Spleen (tissue), 11 donors: ENCODE measurements around the gene PTPN2. TPM values are rescaled to one million over a fixed set of nuclear protein-coding genes. Genes with fewer than 3 reads are reported as not detected.

Source experiments
- DNase-seq: peaks from one replicate; pipeline ENCODE4 v3.0.0-alpha.2; 2020
- H3K27ac ChIP-seq, 8 donors: fragments of 200-600 bp; sonication (generic) in 7 of 8; 1 replicate in 4 of 8; 2 replicates in 4 of 8; pipeline versions ENCODE4 v1.5.0 to v1.8.0; 2016 to 2021; ENCODE audit warnings: inconsistent platforms in 4 of 8, mild to moderate bottlenecking in 4 of 8, moderate library complexity in 1 of 8
- H3K27me3 ChIP-seq, 7 donors: fragments of 200-600 bp; sonication (generic) in 6 of 7; replicated peaks in 1 of 7; 1 replicate in 4 of 7; 2 replicates in 3 of 7; pipeline versions ENCODE4 v1.5.0 to v1.8.0; 2016 to 2021; ENCODE audit warnings: inconsistent platforms in 3 of 7, mild to moderate bottlenecking in 1 of 7
- H3K36me3 ChIP-seq, 6 donors: fragments of 200-600 bp; sonication (generic) in 5 of 6; 1 replicate in 4 of 6; 2 replicates in 2 of 6; pipeline versions ENCODE4 v1.5.0 to v1.8.0; 2016 to 2021; ENCODE audit warnings: inconsistent platforms in 2 of 6
- H3K4me1 ChIP-seq, 6 donors: fragments of 200-600 bp; sonication (generic) in 5 of 6; 1 replicate in 3 of 6; 2 replicates in 3 of 6; pipeline versions ENCODE4 v1.5.0 to v1.8.0; 2016 to 2021; ENCODE audit warnings: inconsistent platforms in 3 of 6
- H3K4me3 ChIP-seq, 8 donors: fragments of 200-600 bp; sonication (generic) in 7 of 8; 1 replicate in 4 of 8; 2 replicates in 4 of 8; pipeline versions ENCODE4 v1.5.0 to v1.8.0; 2016 to 2021; ENCODE audit warnings: inconsistent platforms in 4 of 8, mild to moderate bottlenecking in 4 of 8, moderate library complexity in 2 of 8
- H3K9me3 ChIP-seq, 8 donors: fragments of 200-600 bp; sonication (generic) in 7 of 8; 1 replicate in 4 of 8; 2 replicates in 4 of 8; pipeline versions ENCODE4 v1.5.0 to v1.8.0; 2016 to 2021; ENCODE audit warnings: inconsistent platforms in 4 of 8
- POLR2A ChIP-seq, 3 donors: fragments of 450-650 bp; IDR thresholded peaks; one replicate each; pipeline ENCODE4 v1.5.1; 2017; ENCODE audit warnings: antibody characterized with exemption in 3 of 3, mild to moderate bottlenecking in 1 of 3
- POLR2AphosphoS5 ChIP-seq, 3 donors: sonication (generic); formaldehyde crosslinking; IDR thresholded peaks; one replicate each; pipeline ENCODE4 v1.5.1; 2017; ENCODE audit warnings: antibody characterized with exemption in 3 of 3
- WGBS, 5 donors: extraction: QIAGEN DNeasy Blood & Tissue Kit in 3 of 5; methylation state at CpG; one replicate each; pipeline versions ENCODE4 v1.1.5 to v1.1.7; 2013 to 2018; 5-methylcytosine and 5-hydroxymethylcytosine counted together
- intact Hi-C: fragments of 100-400 bp; cut with DNase I; formaldehyde crosslinking; loops from one replicate; pipeline ENCODE4 v1.15.0; 2023; ENCODE audit warnings: low total_unique reads
- polyA plus RNA-seq, 3 donors: library from polyadenylated mRNA; stranded (reverse); fragments of 200-250 nt; gene quantifications; one replicate each; pipeline ENCODE4 v1.2.1, GENCODE V29; 2013
- total RNA-seq, 7 donors: library from RNA; depleted of rRNA in 3 of 7; stranded (reverse); fragments of >200 nt in 3 of 7; fragmentation: NEBNext Ultra II Directional in 4 of 7; extraction: Animal tissue kit (Norgen Biotek cat#: 25700) in 4 of 7; gene quantifications; one replicate each; pipeline versions ENCODE4 v1.1.0 to v1.2.1, GENCODE V29; 2016 to 2021
- TF ChIP-seq, protein P1 (sequence below), 11 experiments: fragments of 200-600 bp in 7 of 11; fragments of 450-650 bp in 4 of 11; sonication (generic) in 4 of 11; IDR thresholded peaks in 8 of 11; conservative IDR thresholded peaks in 3 of 11; 1 replicate in 7 of 11; 2 replicates in 4 of 11; pipeline versions ENCODE4 v1.4.0 to v1.8.0; 2016 to 2021; ENCODE audit warnings: antibody characterized with exemption in 11 of 11, inconsistent platforms in 4 of 11, mild to moderate bottlenecking in 1 of 11
- donor health status: healthy with polysubstance abuse.
- donor health status: DM: no; HTN: no; CAD: no; lungs with moderate emphysema.
- donor health status: DM: no; HTN: no; CAD: no.
- donor health status: Bipolar disorder and iron deficiency.
- donor health status: healthy.
- donor health status: DM: no; HTN: no; CAD: no.
- donor health status: DM: yes; HTN: yes; CAD: no.

Gene PTPN2
- total and polyA plus RNA-seq, 10 donors = 47.9 to 92.1 (median 63.3) TPM

DNA sequence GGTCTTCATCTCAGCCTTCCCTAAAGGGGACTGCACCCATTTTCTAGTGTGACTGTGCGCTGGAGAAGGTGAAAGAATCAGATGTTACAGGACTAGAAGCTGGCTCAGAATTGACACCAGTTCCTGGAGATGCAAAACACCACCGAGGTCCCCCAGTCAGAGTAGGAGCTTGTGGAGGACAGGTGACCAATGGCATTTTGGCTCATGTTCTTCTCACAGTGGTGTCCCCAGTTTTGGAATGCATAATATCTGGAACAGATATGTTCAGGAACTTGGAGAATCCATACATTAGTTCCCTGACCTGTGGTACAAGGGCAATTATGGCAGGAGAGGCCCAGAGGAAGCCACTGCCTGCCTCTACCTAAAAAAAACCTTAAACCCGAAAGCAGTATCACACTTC lies 114.9 kb downstream of the PTPN2 start:
- no peaks in the 10 kb centered on the region for H3K36me3 ChIP-seq
- no peak overlapping the region for H3K27ac ChIP-seq
- no peak overlapping the region for H3K4me3 ChIP-seq
- no peaks in the 10 kb centered on the region for H3K9me3 ChIP-seq
- intact Hi-C loops = no loop called here
- TF ChIP-seq POLR2AphosphoS5 (IDR thresholded peaks at IDR 0.05) (no peak), POLR2A (IDR thresholded peaks at IDR 0.05) (no peak)
- TF ChIP-seq, protein P1, sequence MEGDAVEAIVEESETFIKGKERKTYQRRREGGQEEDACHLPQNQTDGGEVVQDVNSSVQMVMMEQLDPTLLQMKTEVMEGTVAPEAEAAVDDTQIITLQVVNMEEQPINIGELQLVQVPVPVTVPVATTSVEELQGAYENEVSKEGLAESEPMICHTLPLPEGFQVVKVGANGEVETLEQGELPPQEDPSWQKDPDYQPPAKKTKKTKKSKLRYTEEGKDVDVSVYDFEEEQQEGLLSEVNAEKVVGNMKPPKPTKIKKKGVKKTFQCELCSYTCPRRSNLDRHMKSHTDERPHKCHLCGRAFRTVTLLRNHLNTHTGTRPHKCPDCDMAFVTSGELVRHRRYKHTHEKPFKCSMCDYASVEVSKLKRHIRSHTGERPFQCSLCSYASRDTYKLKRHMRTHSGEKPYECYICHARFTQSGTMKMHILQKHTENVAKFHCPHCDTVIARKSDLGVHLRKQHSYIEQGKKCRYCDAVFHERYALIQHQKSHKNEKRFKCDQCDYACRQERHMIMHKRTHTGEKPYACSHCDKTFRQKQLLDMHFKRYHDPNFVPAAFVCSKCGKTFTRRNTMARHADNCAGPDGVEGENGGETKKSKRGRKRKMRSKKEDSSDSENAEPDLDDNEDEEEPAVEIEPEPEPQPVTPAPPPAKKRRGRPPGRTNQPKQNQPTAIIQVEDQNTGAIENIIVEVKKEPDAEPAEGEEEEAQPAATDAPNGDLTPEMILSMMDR (IDR thresholded peaks at IDR 0.05 in 8 of 11, conservative IDR thresholded peaks at IDR 0.05 in 3 of 11) = no peak
- whole genome bisulfite sequencing, 5 donors = 86 to 93% (median 91%) methylated on average over 3 of the region's 3 CpGs
- DNase-seq = no peak
- H3K27me3 ChIP-seq = no peaks in the 10 kb centered on the region
- H3K4me1 ChIP-seq = no peaks in the 10 kb centered on the region

DNA sequence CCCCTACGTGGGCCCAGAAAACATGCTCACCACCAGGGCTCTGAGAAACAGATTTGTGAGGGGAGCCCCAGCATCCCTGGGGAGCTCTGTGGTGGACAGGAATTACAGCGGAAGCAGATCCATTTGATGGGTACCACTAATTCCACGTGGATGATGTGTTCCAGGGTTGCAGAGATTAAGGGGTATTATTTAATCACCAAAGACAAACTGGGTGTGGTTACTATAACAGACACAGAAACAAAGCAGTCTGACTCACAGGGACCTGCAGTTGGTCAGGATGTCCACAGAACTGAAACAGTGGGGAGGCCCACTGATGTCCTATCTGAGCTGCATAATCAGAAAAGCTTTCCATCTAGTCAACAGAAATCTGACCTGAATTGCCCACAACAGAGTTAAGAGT lies 115.4 kb downstream of the PTPN2 start:
- Histone ChIP-seq H3K4me3 (no peak overlapping the region), H3K27me3 (no peaks in the 10 kb centered on the region), H3K9me3 (no peaks in the 10 kb centered on the region), H3K4me1 (no peaks in the 10 kb centered on the region), H3K27ac (no peak overlapping the region), H3K36me3 (no peaks in the 10 kb centered on the region)
- WGBS, 5 donors = 75 to 85% (median 80%) methylated on average over 3 of the region's 3 CpGs
- intact Hi-C loops = no loop called here
- TF ChIP-seq POLR2AphosphoS5 (IDR thresholded peaks at IDR 0.05) (no peak), POLR2A (IDR thresholded peaks at IDR 0.05) (no peak)
- TF ChIP-seq, protein P1 (IDR thresholded peaks at IDR 0.05 in 8 of 11, conservative IDR thresholded peaks at IDR 0.05 in 3 of 11) = no peak
- no peak for DNase-seq

DNA sequence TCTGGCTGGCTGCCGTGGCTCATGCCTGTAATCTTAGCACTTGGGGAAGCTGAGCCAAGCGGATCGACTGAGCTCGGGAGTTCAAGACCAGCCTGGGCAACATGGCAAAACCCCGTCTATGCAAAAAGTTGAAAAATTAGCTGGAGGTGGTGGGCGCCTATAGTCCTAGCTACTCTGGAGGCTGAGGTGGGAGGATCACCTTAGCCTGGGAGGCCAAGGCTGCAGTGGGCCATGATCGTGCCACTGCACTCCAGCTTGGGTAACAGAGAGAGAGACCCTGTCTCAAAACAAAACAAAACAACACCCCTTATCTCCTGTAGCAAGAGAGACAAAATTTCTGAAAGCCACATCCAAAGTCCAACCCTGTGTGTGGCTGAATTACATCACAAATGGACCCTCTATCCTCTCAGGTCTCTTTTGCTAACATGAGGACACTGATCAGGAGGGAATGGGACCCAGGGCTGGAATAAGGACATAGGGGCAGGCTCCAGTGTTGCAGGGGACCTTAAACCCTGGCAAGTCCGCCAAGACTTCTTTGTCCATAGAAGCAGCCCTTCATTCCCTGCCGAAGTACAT lies 116.4 kb downstream of the PTPN2 start:
- no peaks in the 10 kb centered on the region for H3K9me3 ChIP-seq
- H3K4me3 ChIP-seq = no peak overlapping the region
- H3K27me3 ChIP-seq = no peaks in the 10 kb centered on the region
- WGBS, 5 donors = 84 to 96% (median 95%) methylated on average over 9 of the region's 9 CpGs
- H3K27ac ChIP-seq = no peak overlapping the region
- no peaks in the 10 kb centered on the region for H3K36me3 ChIP-seq
- intact Hi-C loops = no loop called here
- no peak for DNase-seq
- no peaks in the 10 kb centered on the region for H3K4me1 ChIP-seq
- TF ChIP-seq, protein P1 (IDR thresholded peaks at IDR 0.05 in 8 of 11, conservative IDR thresholded peaks at IDR 0.05 in 3 of 11) = no peak
- TF ChIP-seq POLR2A (IDR thresholded peaks at IDR 0.05) (no peak), POLR2AphosphoS5 (IDR thresholded peaks at IDR 0.05) (no peak)

DNA sequence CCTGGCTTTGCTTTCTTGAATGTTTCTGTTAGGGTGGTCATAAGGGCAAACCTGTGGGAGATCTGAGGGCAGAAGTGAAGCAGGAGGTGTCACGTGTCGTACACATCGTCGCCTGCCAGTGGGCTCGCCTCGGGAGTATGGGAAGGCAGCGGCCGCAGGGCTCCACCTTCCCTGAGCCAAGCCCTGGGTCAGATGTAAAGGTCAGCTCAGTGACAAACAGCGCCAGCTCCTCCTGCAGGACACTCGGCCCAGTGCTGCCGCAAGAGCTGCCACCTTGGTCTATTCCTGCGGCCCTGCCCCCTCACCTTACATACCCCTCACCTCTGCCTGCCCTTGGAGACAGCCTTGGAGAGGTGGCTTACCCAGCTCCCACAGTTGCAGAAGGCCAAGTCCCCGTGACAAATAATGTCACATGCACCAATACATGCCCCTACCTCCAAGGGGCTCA lies 117.0 kb downstream of the PTPN2 start:
- no peaks in the 10 kb centered on the region for H3K4me1 ChIP-seq
- no peak for DNase-seq

More for the DNA sequence above, 117.0 kb downstream of the PTPN2 start:
- intact Hi-C loops = no loop called here
- H3K27me3 ChIP-seq = no peaks in the 10 kb centered on the region
- H3K9me3 ChIP-seq = no peaks in the 10 kb centered on the region
- H3K36me3 ChIP-seq = no peaks in the 10 kb centered on the region
- TF ChIP-seq POLR2AphosphoS5 (IDR thresholded peaks at IDR 0.05) = no peak
- TF ChIP-seq, protein P1 (IDR thresholded peaks at IDR 0.05 in 8 of 11, conservative IDR thresholded peaks at IDR 0.05 in 3 of 11) = no peak
- TF ChIP-seq POLR2A (IDR thresholded peaks at IDR 0.05) = no peak
- WGBS, 5 donors = 67 to 74% (median 69%) methylated on average over 6 to 13 of the region's 13 CpGs
- H3K27ac ChIP-seq = no peak overlapping the region
- no peak overlapping the region for H3K4me3 ChIP-seq
